Chondrocyte (in vitro differentiated cells): ENCODE results near the gene ODC1. TPM values are rescaled to one million over a fixed set of nuclear protein-coding genes. Genes with fewer than 3 reads are reported as not detected.

ENCODE experiments used
- DNase-seq: peaks from one replicate; pipeline ENCODE4 v3.0.0; 2021; ENCODE audit warnings: mixed read lengths, low spot score
- H3K27ac Mint-ChIP-seq: one replicate; pipeline ENCODE4 v1.8.0; 2021; ENCODE audit warnings: mild to moderate bottlenecking, moderate library complexity, mixed read lengths; ENCODE audit not compliant: unreplicated experiment
- H3K27me3 Mint-ChIP-seq: 2 replicates; pipeline ENCODE4 v1.8.0; 2021; ENCODE audit warnings: low read depth, mixed read lengths
- H3K36me3 Mint-ChIP-seq: 2 replicates; pipeline ENCODE4 v1.8.0; 2021; ENCODE audit warnings: low read depth, mixed read lengths
- H3K4me1 Mint-ChIP-seq: 2 replicates; pipeline ENCODE4 v1.8.0; 2021; ENCODE audit warnings: low read depth, mild to moderate bottlenecking, mixed read lengths
- H3K4me3 Mint-ChIP-seq: one replicate; pipeline ENCODE4 v1.8.0; 2021; ENCODE audit warnings: mild to moderate bottlenecking, moderate library complexity, mixed read lengths; ENCODE audit not compliant: unreplicated experiment
- H3K9me3 Mint-ChIP-seq: 2 replicates; pipeline ENCODE4 v1.8.0; 2021; ENCODE audit warnings: low read depth, mixed read lengths
- CTCF ChIP-seq: fragments of 200-600 bp; sonication (generic); IDR thresholded peaks from 2 replicates; pipeline ENCODE4 v1.5.0; 2021; ENCODE audit warnings: antibody characterized with exemption, mild to moderate bottlenecking, moderate library complexity
- total RNA-seq: library from RNA; stranded (reverse); gene quantifications from 3 replicates; pipeline ENCODE4 v1.2.1, GENCODE V29; 2021

ODC1 gene
- total RNA-seq, 1 donor from 2014 or later, result 65.3 TPM

- no peak for DNase-seq
- Mint-ChIP-seq H3K4me1 (peaks cover 9% of the 10 kb centered on the region), H3K4me3 (no peak overlapping the region), H3K27ac (no peak overlapping the region), H3K36me3 (peaks cover 5% of the 10 kb centered on the region), H3K9me3 (no peaks in the 10 kb centered on the region), H3K27me3 (no peaks in the 10 kb centered on the region)
- no peak for TF ChIP-seq CTCF
Observed at GRCh38 chr2:10423400-10423774, 24.7 kb downstream of the ODC1 start.

- H3K4me1 Mint-ChIP-seq, result peaks cover 9% of the 10 kb centered on the region
- peaks cover 5% of the 10 kb centered on the region for H3K36me3 Mint-ChIP-seq
- H3K27ac Mint-ChIP-seq, result no peak overlapping the region
- H3K9me3 Mint-ChIP-seq, result no peaks in the 10 kb centered on the region
- TF ChIP-seq CTCF, result no peak
- H3K27me3 Mint-ChIP-seq, result no peaks in the 10 kb centered on the region
- no peak for DNase-seq
- H3K4me3 Mint-ChIP-seq, result no peak overlapping the region
Observed at GRCh38 chr2:10422732-10423399, 25.3 kb downstream of the ODC1 start.

GRCh38 chr2:10422251-10422650 is 25.9 kb downstream of the ODC1 start:
- Mint-ChIP-seq H3K9me3 (no peaks in the 10 kb centered on the region), H3K27me3 (no peaks in the 10 kb centered on the region), H3K36me3 (peaks cover 3% of the 10 kb centered on the region), H3K27ac (no peak overlapping the region), H3K4me3 (no peak overlapping the region), H3K4me1 (peaks cover 9% of the 10 kb centered on the region)
- DNase-seq, result no peak
- no peak for TF ChIP-seq CTCF

- no peaks in the 10 kb centered on the region for H3K9me3 Mint-ChIP-seq
- no peak for TF ChIP-seq CTCF
- no peak overlapping the region for H3K27ac Mint-ChIP-seq
- H3K4me3 Mint-ChIP-seq, result no peak overlapping the region
- H3K27me3 Mint-ChIP-seq, result no peaks in the 10 kb centered on the region
- H3K36me3 Mint-ChIP-seq, result peaks cover 3% of the 10 kb centered on the region
- peaks cover 9% of the 10 kb centered on the region for H3K4me1 Mint-ChIP-seq
- no peak for DNase-seq
Observed at GRCh38 chr2:10419553-10420257, 28.4 kb downstream of the ODC1 start.

GRCh38 chr2:10417551-10418335 is 30.4 kb downstream of the ODC1 start:
- no peak for TF ChIP-seq CTCF
- peaks cover 4% of the 10 kb centered on the region for H3K36me3 Mint-ChIP-seq
- H3K27me3 Mint-ChIP-seq, result no peaks in the 10 kb centered on the region
- no peak overlapping the region for H3K4me3 Mint-ChIP-seq
- DNase-seq, result no peak
- H3K9me3 Mint-ChIP-seq, result no peaks in the 10 kb centered on the region
- no peak overlapping the region for H3K27ac Mint-ChIP-seq
- peaks cover 4% of the 10 kb centered on the region for H3K4me1 Mint-ChIP-seq
